ENCODE results near the gene TMEM143. TPM values are rescaled to one million over a fixed set of nuclear protein-coding genes. Genes with fewer than 3 reads are reported as not detected.

The TMEM143 gene
- total RNA-seq, 1 experiment from 2014 or later, result 7.5 TPM

- CTCF ChIA-PET, result interaction anchor here (0.6 kb wide), 1 partner anchor 9 kb away, joined by 5 read pairs; no protein-coding TSS in a partner anchor
- Histone ChIP-seq H3K36me3 (ENCODE audit: insufficient read depth, low read length, poor library complexity, severe bottlenecking) (no peaks in the 10 kb centered on the region), H3K27me3 (replicated peaks; ENCODE audit: insufficient read depth, low read depth, low read length, poor library complexity) (no peaks in the 10 kb centered on the region), H3K4me1 (ENCODE audit: insufficient read depth, low read length, poor library complexity, severe bottlenecking) (peaks cover 21% of the 10 kb centered on the region), H3K4me3 (ENCODE audit: low read depth, low read length, poor library complexity, severe bottlenecking) (no peak overlapping the region), H3K27ac (ENCODE audit: low read depth, low read length, poor library complexity, severe bottlenecking) (no peak overlapping the region), H3K9me3 (ENCODE audit: low read depth, low read length, poor library complexity, severe bottlenecking) (no peaks in the 10 kb centered on the region)
- TF ChIP-seq EZH2 (IDR thresholded peaks at IDR 0.05; ENCODE audit: borderline replicate concordance, low read depth, low read length, poor library complexity, severe bottlenecking) (no peak), CTCF (conservative IDR thresholded peaks at IDR 0.05; ENCODE audit: low read depth, low read length) (no peak)
- peak; percentile 88 for DNase-seq (ENCODE audit: low spot score)
- BruUV-seq (replicated peaks), result no TSS peak
- POLR2A ChIA-PET (ENCODE audit: low non-redundant PET), result interaction anchor here (0.6 kb wide), 1 partner anchor 40 kb away, joined by 4 read pairs; the partner anchor contains the start of genes SYNGR4 and TMEM143
- intact Hi-C loops (cut with micrococcal nuclease; ENCODE audit: unreplicated experiment), result no loop called here
Measured at GRCh38 chr19:48403606-48404005, 39.9 kb upstream of the TMEM143 start.

- TF ChIP-seq EZH2 (IDR thresholded peaks at IDR 0.05; ENCODE audit: borderline replicate concordance, low read depth, low read length, poor library complexity, severe bottlenecking), result no peak
- no peak for TF ChIP-seq CTCF (conservative IDR thresholded peaks at IDR 0.05; ENCODE audit: low read depth, low read length)
- ChIA-PET CTCF (no interaction called here), POLR2A (ENCODE audit: low non-redundant PET) (no interaction called here)
- no peaks in the 10 kb centered on the region for H3K27me3 ChIP-seq (replicated peaks; ENCODE audit: insufficient read depth, low read depth, low read length, poor library complexity)
- H3K36me3 ChIP-seq (ENCODE audit: insufficient read depth, low read length, poor library complexity, severe bottlenecking), result no peaks in the 10 kb centered on the region
- H3K27ac ChIP-seq (ENCODE audit: low read depth, low read length, poor library complexity, severe bottlenecking), result no peak overlapping the region
- BruUV-seq (replicated peaks), result no TSS peak
- intact Hi-C loops (cut with micrococcal nuclease; ENCODE audit: unreplicated experiment), result no loop called here
- no peak for DNase-seq (ENCODE audit: low spot score)
- no peaks in the 10 kb centered on the region for H3K9me3 ChIP-seq (ENCODE audit: low read depth, low read length, poor library complexity, severe bottlenecking)
- H3K4me1 ChIP-seq (ENCODE audit: insufficient read depth, low read length, poor library complexity, severe bottlenecking), result peaks cover 40% of the 10 kb centered on the region
- no peak overlapping the region for H3K4me3 ChIP-seq (ENCODE audit: low read depth, low read length, poor library complexity, severe bottlenecking)
Measured at GRCh38 chr19:48401287-48401686, 37.5 kb upstream of the TMEM143 start.

GRCh38 chr19:48400018-48400742 is 36.4 kb upstream of the TMEM143 start:
- intact Hi-C loops (cut with micrococcal nuclease; ENCODE audit: unreplicated experiment), result no loop called here
- BruUV-seq (replicated peaks), result no TSS peak
- DNase-seq (ENCODE audit: low spot score), result peak; percentile 60
- no peak for TF ChIP-seq EZH2 (IDR thresholded peaks at IDR 0.05; ENCODE audit: borderline replicate concordance, low read depth, low read length, poor library complexity, severe bottlenecking)
- no peak for TF ChIP-seq CTCF (conservative IDR thresholded peaks at IDR 0.05; ENCODE audit: low read depth, low read length)
- no peaks in the 10 kb centered on the region for H3K9me3 ChIP-seq (ENCODE audit: low read depth, low read length, poor library complexity, severe bottlenecking)
- H3K4me1 ChIP-seq (ENCODE audit: insufficient read depth, low read length, poor library complexity, severe bottlenecking), result peaks cover 51% of the 10 kb centered on the region
- no peak overlapping the region for H3K4me3 ChIP-seq (ENCODE audit: low read depth, low read length, poor library complexity, severe bottlenecking)
- CTCF ChIA-PET, result no interaction called here
- POLR2A ChIA-PET (ENCODE audit: low non-redundant PET), result no interaction called here
- no peaks in the 10 kb centered on the region for H3K27me3 ChIP-seq (replicated peaks; ENCODE audit: insufficient read depth, low read depth, low read length, poor library complexity)
- H3K27ac ChIP-seq (ENCODE audit: low read depth, low read length, poor library complexity, severe bottlenecking), result no peak overlapping the region
- no peaks in the 10 kb centered on the region for H3K36me3 ChIP-seq (ENCODE audit: insufficient read depth, low read length, poor library complexity, severe bottlenecking)

Data from A673 (cell line).